Parathyroid adenoma (tissue), 2 donors: Measurements from ENCODE around the gene CPLX3.

Experiments used
- H2AFZ ChIP-seq: fragments of 300-600 bp; sonication (generic); one replicate; pipeline ENCODE4 v1.7.0; 2017; ENCODE audit warnings: antibody characterized with exemption, mild to moderate bottlenecking
- H3K27ac ChIP-seq: fragments of 300-600 bp; sonication (generic); one replicate; pipeline ENCODE4 v1.7.0; 2017
- H3K27me3 ChIP-seq: fragments of 300-600 bp; sonication (generic); one replicate; pipeline ENCODE4 v1.7.0; 2017; ENCODE audit warnings: low read length; ENCODE audit not compliant: control insufficient read depth, insufficient read depth
- H3K36me3 ChIP-seq: fragments of 300-600 bp; sonication (generic); one replicate; pipeline ENCODE4 v1.7.0; 2017; ENCODE audit warnings: low read length; ENCODE audit not compliant: control insufficient read depth, insufficient read depth
- H3K4me1 ChIP-seq: fragments of 300-600 bp; sonication (generic); one replicate; pipeline ENCODE4 v1.7.0; 2017; ENCODE audit warnings: control low read depth
- H3K4me2 ChIP-seq: fragments of 300-600 bp; sonication (generic); one replicate; pipeline ENCODE4 v1.7.0; 2017; ENCODE audit warnings: low read length
- H3K4me3 ChIP-seq: fragments of 300-600 bp; sonication (generic); one replicate; pipeline ENCODE4 v1.7.0; 2017; ENCODE audit warnings: low read depth, low read length
- H3K79me2 ChIP-seq: fragments of 300-600 bp; sonication (generic); one replicate; pipeline ENCODE4 v1.7.0; 2017; ENCODE audit warnings: control low read depth
- H3K9ac ChIP-seq: fragments of 300-600 bp; sonication (generic); one replicate; pipeline ENCODE4 v1.7.0; 2017; ENCODE audit warnings: mild to moderate bottlenecking
- H3K9me3 ChIP-seq: fragments of 300-600 bp; sonication (generic); one replicate; pipeline ENCODE4 v1.7.0; 2017; ENCODE audit warnings: low read length; ENCODE audit not compliant: control insufficient read depth
- CTCF ChIP-seq: fragments of 300-600 bp; sonication (generic); IDR thresholded peaks from one replicate; pipeline ENCODE4 v1.7.0; 2017; ENCODE audit warnings: antibody characterized with exemption, mild to moderate bottlenecking
- donor health status: primary hyperparathyroidism.

The CPLX3 gene

GRCh38 chr15:74804935-74805334 lies 21.5 kb upstream of the CPLX3 start:
- H3K4me1 ChIP-seq, result no peaks in the 10 kb centered on the region
- H3K9ac ChIP-seq, result no peak overlapping the region
- no peak for TF ChIP-seq CTCF
- no peak overlapping the region for H2AFZ ChIP-seq
- H3K36me3 ChIP-seq, result no peaks in the 10 kb centered on the region
- H3K9me3 ChIP-seq, result no peaks in the 10 kb centered on the region
- H3K27me3 ChIP-seq, result no peaks in the 10 kb centered on the region
- no peak overlapping the region for H3K4me3 ChIP-seq
- H3K4me2 ChIP-seq, result no peak overlapping the region
- no peak overlapping the region for H3K27ac ChIP-seq
- no peaks in the 10 kb centered on the region for H3K79me2 ChIP-seq

- Histone ChIP-seq H3K9me3 (no peaks in the 10 kb centered on the region), H3K27me3 (no peaks in the 10 kb centered on the region), H3K9ac (no peak overlapping the region), H3K27ac (no peak overlapping the region), H3K4me3 (no peak overlapping the region), H2AFZ (no peak overlapping the region), H3K4me2 (no peak overlapping the region), H3K79me2 (no peaks in the 10 kb centered on the region), H3K36me3 (no peaks in the 10 kb centered on the region), H3K4me1 (no peaks in the 10 kb centered on the region)
- TF ChIP-seq CTCF, result no peak
Observed at GRCh38 chr15:74807282-74807681, 19.1 kb upstream of the CPLX3 start.

GRCh38 chr15:74808078-74808839 lies 18.2 kb upstream of the CPLX3 start:
- Histone ChIP-seq H3K79me2 (no peaks in the 10 kb centered on the region), H3K27me3 (no peaks in the 10 kb centered on the region), H3K4me2 (no peak overlapping the region), H3K4me3 (no peak overlapping the region), H3K4me1 (no peaks in the 10 kb centered on the region), H3K36me3 (no peaks in the 10 kb centered on the region), H3K9me3 (no peaks in the 10 kb centered on the region), H3K27ac (no peak overlapping the region), H2AFZ (no peak overlapping the region), H3K9ac (no peak overlapping the region)
- no peak for TF ChIP-seq CTCF

GRCh38 chr15:74808840-74809229 lies 17.6 kb upstream of the CPLX3 start:
- no peaks in the 10 kb centered on the region for H3K36me3 ChIP-seq
- H3K9me3 ChIP-seq, result no peaks in the 10 kb centered on the region
- no peak overlapping the region for H3K9ac ChIP-seq
- H3K27me3 ChIP-seq, result no peaks in the 10 kb centered on the region
- H3K4me2 ChIP-seq, result no peak overlapping the region
- H3K4me1 ChIP-seq, result no peaks in the 10 kb centered on the region
- no peak overlapping the region for H3K4me3 ChIP-seq
- H2AFZ ChIP-seq, result no peak overlapping the region
- H3K79me2 ChIP-seq, result no peaks in the 10 kb centered on the region
- H3K27ac ChIP-seq, result no peak overlapping the region
- no peak for TF ChIP-seq CTCF

GRCh38 chr15:74809242-74809641 lies 17.2 kb upstream of the CPLX3 start:
- no peak for TF ChIP-seq CTCF
- Histone ChIP-seq H3K27me3 (no peaks in the 10 kb centered on the region), H3K27ac (no peak overlapping the region), H2AFZ (no peak overlapping the region), H3K4me2 (no peak overlapping the region), H3K79me2 (no peaks in the 10 kb centered on the region), H3K4me1 (no peaks in the 10 kb centered on the region), H3K9ac (no peak overlapping the region), H3K4me3 (no peak overlapping the region), H3K9me3 (no peaks in the 10 kb centered on the region), H3K36me3 (no peaks in the 10 kb centered on the region)
